Ascending aorta (tissue), 2 donors: ENCODE measurements around the gene ZNF524. TPM values are rescaled to one million over a fixed set of nuclear protein-coding genes. Genes with fewer than 3 reads are reported as not detected.

Experiments used
- DNase-seq, 2 donors: peaks; one replicate each; pipeline ENCODE4 v3.0.0-alpha.2; 2019; ENCODE audit warnings: low spot score in 2 of 2
- H3K27ac ChIP-seq, 2 donors: fragments of 200-600 bp; sonication (generic); one replicate each; pipeline ENCODE4 v1.5.1; 2016 to 2017; ENCODE audit warnings: mild to moderate bottlenecking in 1 of 2
- H3K27me3 ChIP-seq: fragments of 200-600 bp; sonication (generic); one replicate; pipeline ENCODE4 v1.5.1; 2017
- H3K36me3 ChIP-seq, 2 donors: fragments of 200-600 bp; sonication (generic); one replicate each; pipeline ENCODE4 v1.5.1; 2016
- H3K4me1 ChIP-seq, 2 donors: fragments of 200-600 bp; sonication (generic); one replicate each; pipeline ENCODE4 v1.5.1; 2016 to 2017; ENCODE audit warnings: mild to moderate bottlenecking in 1 of 2
- H3K4me3 ChIP-seq, 2 donors: fragments of 200-600 bp; sonication (generic); one replicate each; pipeline ENCODE4 v1.5.1; 2016 to 2017; ENCODE audit warnings: mild to moderate bottlenecking in 1 of 2
- H3K9me3 ChIP-seq, 2 donors: fragments of 200-600 bp; sonication (generic); one replicate each; pipeline ENCODE4 v1.5.1; 2016
- CTCF ChIP-seq, 3 experiments: fragments of 200-600 bp in 2 of 3; fragments of 450-650 bp in 1 of 3; sonication (generic) in 2 of 3; IDR thresholded peaks; one replicate each; pipeline ENCODE4 v1.5.1; 2016 to 2019; ENCODE audit warnings: antibody characterized with exemption in 3 of 3, mild to moderate bottlenecking in 1 of 3, moderate library complexity in 1 of 3
- intact Hi-C: fragments of 100-400 bp; cut with DNase I; formaldehyde crosslinking; loops from one replicate; pipeline ENCODE4 v1.15.1; 2023
- total RNA-seq: library from RNA; depleted of rRNA; stranded (reverse); fragments of >200 nt; gene quantifications from one replicate; pipeline ENCODE4 v1.1.0, GENCODE V29; 2016

ZNF524 gene
- total RNA-seq, 1 donor from 2014 or later, result 28.6 TPM

- H3K9me3 ChIP-seq, result no peaks in the 10 kb centered on the region
- H3K27me3 ChIP-seq, result no peaks in the 10 kb centered on the region
- H3K4me1 ChIP-seq, result peaks cover 3 to 13% of the 10 kb centered on the region in 2 donors
- TF ChIP-seq CTCF (IDR thresholded peaks at IDR 0.05), result peak; percentile 69 to 72 (median 70)
- H3K4me3 ChIP-seq, result peak within 1 kb of the TSS; percentile 91 to 93
- intact Hi-C loops, result loop anchor here (1.0 to 10.0 kb wide), 3 partner anchors 18 to 321 kb away; partner anchors contain the start of genes BRSK1, HSPBP1 and ZNF784
- peaks cover 0 to 17% of the 10 kb centered on the region in 2 donors for H3K36me3 ChIP-seq
- DNase-seq, result peak in 1 of 2 donors; percentile 85
- H3K27ac ChIP-seq, result peak within 1 kb of the TSS; percentile 92 to 98
Observed at GRCh38 chr19:55605637-55606470, 5.8 kb downstream of the ZNF524 start, which contains the start of gene ZNF865. Gene ZNF865, plus strand, starts transcription at chr19:55605647. Its CDS starts 7,972 bp downstream, at chr19:55613619.

- Histone ChIP-seq H3K9me3 (no peaks in the 10 kb centered on the region), H3K4me3 (peak overlapping the region; percentile 91 to 93), H3K27me3 (no peaks in the 10 kb centered on the region), H3K27ac (peak overlapping the region; percentile 92 to 98), H3K36me3 (peaks cover 0 to 17% of the 10 kb centered on the region in 2 donors), H3K4me1 (peaks cover 3 to 13% of the 10 kb centered on the region in 2 donors)
- no peak for TF ChIP-seq CTCF (IDR thresholded peaks at IDR 0.05)
- intact Hi-C loops, result loop anchor here (10.0 kb wide), 1 partner anchor 322 kb away; the partner anchor contains the start of genes BRSK1 and HSPBP1
- DNase-seq, result no peak
Observed at GRCh38 chr19:55606471-55606787, 6.3 kb downstream of the ZNF524 start.

- Histone ChIP-seq H3K27me3 (no peaks in the 10 kb centered on the region), H3K4me3 (peak overlapping the region; percentile 91 to 93), H3K9me3 (no peaks in the 10 kb centered on the region), H3K4me1 (peaks cover 3 to 13% of the 10 kb centered on the region in 2 donors), H3K36me3 (peaks cover 0 to 17% of the 10 kb centered on the region in 2 donors), H3K27ac (peak overlapping the region; percentile 92 to 98)
- TF ChIP-seq CTCF (IDR thresholded peaks at IDR 0.05), result no peak
- intact Hi-C loops, result loop anchor here (10.0 kb wide), 1 partner anchor 322 kb away; the partner anchor contains the start of genes BRSK1 and HSPBP1
- no peak for DNase-seq
Observed at GRCh38 chr19:55606817-55607216, 6.7 kb downstream of the ZNF524 start.

GRCh38 chr19:55609326-55609725, 9.2 kb downstream of the ZNF524 start:
- intact Hi-C loops, result loop anchor here (10.0 kb wide), 1 partner anchor 325 kb away; the partner anchor contains the start of genes BRSK1 and HSPBP1
- peaks cover 3 to 18% of the 10 kb centered on the region in 2 donors for H3K36me3 ChIP-seq
- TF ChIP-seq CTCF (IDR thresholded peaks at IDR 0.05), result no peak

GRCh38 chr19:55611300-55611982, 11.4 kb downstream of the ZNF524 start:
- Histone ChIP-seq H3K4me1 (peaks cover 0 to 5% of the 10 kb centered on the region in 2 donors), H3K27me3 (no peaks in the 10 kb centered on the region), H3K4me3 (no peak overlapping the region), H3K9me3 (no peaks in the 10 kb centered on the region), H3K36me3 (peaks cover 20 to 33% of the 10 kb centered on the region in 2 donors), H3K27ac (no peak overlapping the region)
- DNase-seq, result no peak
- TF ChIP-seq CTCF (IDR thresholded peaks at IDR 0.05), result no peak
- intact Hi-C loops, result no loop called here

More at GRCh38 chr19:55609326-55609725, 9.2 kb downstream of the ZNF524 start:
- H3K4me3 ChIP-seq, result no peak overlapping the region
- no peak overlapping the region for H3K27ac ChIP-seq
- peaks cover 2 to 12% of the 10 kb centered on the region in 2 donors for H3K4me1 ChIP-seq
- no peaks in the 10 kb centered on the region for H3K27me3 ChIP-seq
- H3K9me3 ChIP-seq, result no peaks in the 10 kb centered on the region
- no peak for DNase-seq
